NCI-H128 (cell line): ENCODE measurements around the gene C7.

Source experiments
- DNase-seq: peaks from one replicate; lab custom pipeline; 2025; ENCODE audit not compliant: unreplicated experiment; lab: John Stamatoyannopoulos, UW

C7 gene

GRCh38 chr5:40915341-40915926 is 6.1 kb downstream of the C7 start:
- no peak for DNase-seq

- DNase-seq, result no peak
These were observed 6.9 kb downstream of the C7 start for GRCh38 chr5:40916226-40916625.

- DNase-seq, result no peak
These were observed 19.7 kb downstream of the C7 start for GRCh38 chr5:40928886-40929448.

GRCh38 chr5:40932766-40933165 is 23.5 kb downstream of the C7 start:
- DNase-seq, result no peak

- no peak for DNase-seq
These were observed 27.8 kb downstream of the C7 start for GRCh38 chr5:40937075-40937474.

GRCh38 chr5:40939753-40940152 is 30.5 kb downstream of the C7 start:
- no peak for DNase-seq

- DNase-seq, result no peak
These were observed 35.8 kb downstream of the C7 start for GRCh38 chr5:40945111-40945510.

GRCh38 chr5:40955313-40955712 is 46.0 kb downstream of the C7 start:
- DNase-seq, result no peak

GRCh38 chr5:40957048-40957447 is 47.8 kb downstream of the C7 start:
- no peak for DNase-seq

- no peak for DNase-seq
These were observed 49.5 kb downstream of the C7 start for GRCh38 chr5:40958811-40959210.

- DNase-seq, result no peak
These were observed 50.7 kb downstream of the C7 start for GRCh38 chr5:40960037-40960436.

GRCh38 chr5:40962207-40962955 is 53.1 kb downstream of the C7 start:
- no peak for DNase-seq

GRCh38 chr5:40972434-40972833 is 63.1 kb downstream of the C7 start:
- no peak for DNase-seq

- DNase-seq, result no peak
These were observed 64.2 kb downstream of the C7 start for GRCh38 chr5:40973364-40974004.

- DNase-seq, result no peak
These were observed 66.7 kb downstream of the C7 start for GRCh38 chr5:40976041-40976440.

GRCh38 chr5:40976836-40977235 is 67.5 kb downstream of the C7 start:
- no peak for DNase-seq

GRCh38 chr5:40981420-40981819 is 72.1 kb downstream of the C7 start:
- no peak for DNase-seq

- DNase-seq, result no peak
These were observed 74.5 kb downstream of the C7 start for GRCh38 chr5:40983781-40984180.

GRCh38 chr5:40984884-40985283 is 75.6 kb downstream of the C7 start:
- DNase-seq, result no peak

- DNase-seq, result no peak
These were observed 76.2 kb downstream of the C7 start for GRCh38 chr5:40985501-40985900.

- DNase-seq, result no peak
These were observed 77.4 kb downstream of the C7 start for GRCh38 chr5:40986666-40987065.

GRCh38 chr5:40987349-40987748 is 78.1 kb downstream of the C7 start:
- DNase-seq, result no peak
